Smooth muscle cell (in vitro differentiated cells): ENCODE measurements around the gene ZNF816. TPM values are rescaled to one million over a fixed set of nuclear protein-coding genes. Genes with fewer than 3 reads are reported as not detected.
"Not testable (repeated sequence)": the region's sequence is repeated elsewhere in the genome, so short reads cannot be mapped to it uniquely, and the experiment has no call there.

ENCODE experiments used
- DNase-seq: peaks from one replicate; lab custom pipeline; 2025; ENCODE audit not compliant: unreplicated experiment; lab: John Stamatoyannopoulos, UW
- H2AFZ ChIP-seq: fragments of 200-600 bp; sonication (generic); 2 replicates; pipeline ENCODE4 v1.6.0; 2016; ENCODE audit warnings: antibody characterized with exemption, low read depth, mild to moderate bottlenecking
- H3F3A ChIP-seq: fragments of 200-600 bp; sonication (generic); 2 replicates; pipeline ENCODE4 v1.6.0; 2017; ENCODE audit warnings: antibody characterized with exemption, low read depth
- H3K27ac ChIP-seq: fragments of 200-600 bp; sonication (generic); 2 replicates; pipeline ENCODE4 v1.5.1; 2016; ENCODE audit warnings: low read depth, mild to moderate bottlenecking
- H3K27me3 ChIP-seq: fragments of 200-600 bp; sonication (generic); 2 replicates; pipeline ENCODE4 v1.6.1; 2016; ENCODE audit warnings: low read depth, mild to moderate bottlenecking
- H3K36me3 ChIP-seq: fragments of 200-600 bp; sonication (generic); 2 replicates; pipeline ENCODE4 v1.5.1; 2016; ENCODE audit warnings: low read depth
- H3K4me1 ChIP-seq: fragments of 200-600 bp; sonication (generic); 2 replicates; pipeline ENCODE4 v1.5.1; 2016; ENCODE audit warnings: low read depth
- H3K4me2 ChIP-seq: fragments of 200-600 bp; sonication (generic); 2 replicates; pipeline ENCODE4 v1.6.0; 2016; ENCODE audit warnings: mild to moderate bottlenecking
- H3K4me3 ChIP-seq: fragments of 200-600 bp; sonication (generic); 2 replicates; pipeline ENCODE4 v1.5.1; 2016; ENCODE audit warnings: mild to moderate bottlenecking
- H3K79me2 ChIP-seq: fragments of 200-600 bp; sonication (generic); 2 replicates; pipeline ENCODE4 v1.6.0; 2016; ENCODE audit warnings: low read depth, mild to moderate bottlenecking
- H3K9ac ChIP-seq: fragments of 200-600 bp; sonication (generic); 2 replicates; pipeline ENCODE4 v1.6.0; 2016; ENCODE audit warnings: low read depth
- H3K9me3 ChIP-seq: fragments of 200-600 bp; sonication (generic); replicated peaks from 2 replicates; pipeline ENCODE4 v1.5.1; 2016; ENCODE audit warnings: low read depth
- H4K20me1 ChIP-seq: fragments of 200-600 bp; sonication (generic); 2 replicates; pipeline ENCODE4 v1.6.0; 2016; ENCODE audit warnings: low read depth
- WGBS: methylation state at CpG from one replicate; pipeline ENCODE4 v1.1.7; 2016; ENCODE audit warnings: low lambda C conversion rate; 5-methylcytosine and 5-hydroxymethylcytosine counted together
- polyA plus RNA-seq: library from polyadenylated mRNA; unstranded; fragments of >200 nt; fragmentation: Nextera tagmentation; extraction: Ambion mirVana; gene quantifications from 2 replicates; pipeline ENCODE4 v1.2.1, GENCODE V29; 2016
- total RNA-seq: library from RNA; depleted of rRNA; stranded (reverse); fragments of >200 nt; gene quantifications from 2 replicates; pipeline ENCODE4 v1.2.3, GENCODE V29; 2014
- TF ChIP-seq, protein P1 (sequence below): fragments of 200-600 bp; sonication (generic); IDR thresholded peaks from 2 replicates; pipeline ENCODE4 v1.5.1; 2017; ENCODE audit warnings: borderline replicate concordance, mild to moderate bottlenecking, antibody characterized with exemption; ENCODE audit not compliant: insufficient read depth, poor library complexity, severe bottlenecking

ZNF816 gene
- total and polyA plus RNA-seq, 2 experiments from 2014 or later: 5.6 to 9.2 TPM

DNA sequence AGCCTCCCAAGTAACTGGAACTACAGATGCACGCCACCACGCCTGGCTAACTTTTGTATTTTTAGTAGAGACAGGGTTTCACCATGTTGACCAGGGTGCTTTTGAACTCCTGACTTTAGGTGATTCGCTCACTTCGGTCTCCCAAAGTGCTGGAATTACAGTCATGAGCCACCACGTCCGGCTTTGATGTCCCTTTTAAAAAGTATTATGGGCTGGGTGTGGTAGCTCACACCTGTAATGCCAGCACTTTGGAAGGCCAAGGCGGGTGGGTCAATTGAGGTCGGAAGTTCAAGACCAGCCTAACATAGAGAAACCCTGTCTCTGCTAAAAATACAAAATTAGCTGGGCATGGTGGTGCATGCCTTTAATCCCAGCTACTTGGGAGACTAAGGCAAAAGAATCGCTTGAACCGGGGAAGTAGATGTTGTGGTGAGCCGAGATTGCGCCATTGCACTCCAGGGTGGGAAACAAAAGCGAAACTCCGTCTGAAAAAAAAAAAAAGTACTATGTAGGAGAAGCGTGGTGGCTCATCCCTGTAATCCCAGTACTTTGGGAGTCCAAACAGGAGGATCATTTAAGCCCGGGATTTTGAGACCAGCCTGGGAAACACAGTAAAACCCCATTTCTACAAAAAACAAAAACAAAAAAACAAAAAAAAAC is 28.2 kb upstream of the ZNF816 start:
- no peak for DNase-seq
- peak overlapping the region; percentile 21 for H3K4me3 ChIP-seq
- no peaks in the 10 kb centered on the region for H3K27me3 ChIP-seq
- peak overlapping the region; percentile 47 for H3K9ac ChIP-seq
- peaks cover 10% of the 10 kb centered on the region for H3F3A ChIP-seq
- WGBS: 70% methylated on average over 16 of the region's 16 CpGs
- H3K4me1 ChIP-seq: peaks cover 4% of the 10 kb centered on the region
- H3K36me3 ChIP-seq: peaks cover 22% of the 10 kb centered on the region
- peak overlapping the region; percentile 83 for H3K4me2 ChIP-seq
- TF ChIP-seq, protein P1, sequence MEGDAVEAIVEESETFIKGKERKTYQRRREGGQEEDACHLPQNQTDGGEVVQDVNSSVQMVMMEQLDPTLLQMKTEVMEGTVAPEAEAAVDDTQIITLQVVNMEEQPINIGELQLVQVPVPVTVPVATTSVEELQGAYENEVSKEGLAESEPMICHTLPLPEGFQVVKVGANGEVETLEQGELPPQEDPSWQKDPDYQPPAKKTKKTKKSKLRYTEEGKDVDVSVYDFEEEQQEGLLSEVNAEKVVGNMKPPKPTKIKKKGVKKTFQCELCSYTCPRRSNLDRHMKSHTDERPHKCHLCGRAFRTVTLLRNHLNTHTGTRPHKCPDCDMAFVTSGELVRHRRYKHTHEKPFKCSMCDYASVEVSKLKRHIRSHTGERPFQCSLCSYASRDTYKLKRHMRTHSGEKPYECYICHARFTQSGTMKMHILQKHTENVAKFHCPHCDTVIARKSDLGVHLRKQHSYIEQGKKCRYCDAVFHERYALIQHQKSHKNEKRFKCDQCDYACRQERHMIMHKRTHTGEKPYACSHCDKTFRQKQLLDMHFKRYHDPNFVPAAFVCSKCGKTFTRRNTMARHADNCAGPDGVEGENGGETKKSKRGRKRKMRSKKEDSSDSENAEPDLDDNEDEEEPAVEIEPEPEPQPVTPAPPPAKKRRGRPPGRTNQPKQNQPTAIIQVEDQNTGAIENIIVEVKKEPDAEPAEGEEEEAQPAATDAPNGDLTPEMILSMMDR: no peak
- no peaks in the 10 kb centered on the region for H3K9me3 ChIP-seq
- no peak overlapping the region for H2AFZ ChIP-seq
- peaks cover 19% of the 10 kb centered on the region for H3K79me2 ChIP-seq
- H4K20me1 ChIP-seq: no peaks in the 10 kb centered on the region
- H3K27ac ChIP-seq: peak overlapping the region; percentile 86

DNA sequence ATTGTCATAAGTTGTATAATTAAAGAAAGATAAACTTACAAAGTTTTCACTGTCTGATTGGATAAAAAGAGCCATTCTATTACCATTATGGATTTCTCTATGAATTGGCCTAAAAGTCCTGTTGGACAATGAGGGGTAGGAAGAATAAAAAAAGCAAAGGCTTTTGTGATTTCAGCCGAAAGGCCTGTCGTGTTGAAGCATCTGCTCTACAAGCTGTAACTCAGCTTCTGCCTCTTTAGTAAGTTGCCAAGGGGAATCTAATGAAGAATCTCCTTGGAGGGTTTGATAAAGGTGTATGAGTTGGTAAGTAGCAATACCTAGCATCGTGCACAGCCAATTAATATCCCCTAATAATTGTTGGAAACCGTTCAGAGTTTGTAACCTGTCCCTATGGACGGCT is 25.8 kb upstream of the ZNF816 start:
- Histone ChIP-seq H3F3A (peaks cover 7% of the 10 kb centered on the region), H3K27ac (no peak overlapping the region), H3K9ac (no peak overlapping the region), H4K20me1 (no peaks in the 10 kb centered on the region), H3K4me1 (peaks cover 4% of the 10 kb centered on the region), H3K4me3 (no peak overlapping the region), H3K27me3 (no peaks in the 10 kb centered on the region), H2AFZ (no peak overlapping the region), H3K4me2 (no peak overlapping the region), H3K79me2 (peaks cover 22% of the 10 kb centered on the region), H3K9me3 (no peaks in the 10 kb centered on the region), H3K36me3 (peaks cover 40% of the 10 kb centered on the region)
- WGBS: 95% methylated on average over 5 of the region's 5 CpGs
- DNase-seq: no peak
- TF ChIP-seq, protein P1: no peak

DNA sequence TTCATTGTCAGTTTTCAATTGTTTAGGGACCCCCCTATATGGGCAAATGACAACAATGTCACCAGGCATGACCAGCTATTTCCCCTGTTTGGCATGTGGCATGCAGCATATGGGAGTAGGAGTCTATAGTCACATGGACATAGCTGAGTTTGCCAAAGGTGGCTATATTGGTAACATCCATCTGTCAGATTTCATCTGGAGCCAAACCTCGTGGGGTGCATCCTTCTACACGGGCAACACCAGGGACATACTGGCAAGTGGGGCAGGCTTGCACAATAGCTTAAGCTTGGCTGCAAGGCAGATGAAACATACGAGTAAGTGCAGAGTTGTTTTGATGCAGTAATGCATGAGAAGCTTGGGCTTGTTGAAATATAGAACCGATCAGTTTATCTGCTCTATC is 24.5 kb upstream of the ZNF816 start:
- WGBS: 94% methylated on average over 4 of the region's 4 CpGs
- DNase-seq: no peak
- peaks cover 22% of the 10 kb centered on the region for H3K79me2 ChIP-seq
- no peaks in the 10 kb centered on the region for H3K27me3 ChIP-seq
- TF ChIP-seq, protein P1: no peak
- H3K36me3 ChIP-seq: peaks cover 40% of the 10 kb centered on the region
- no peak overlapping the region for H2AFZ ChIP-seq
- no peaks in the 10 kb centered on the region for H4K20me1 ChIP-seq
- no peak overlapping the region for H3K4me2 ChIP-seq
- H3K4me1 ChIP-seq: peaks cover 2% of the 10 kb centered on the region
- no peak overlapping the region for H3K27ac ChIP-seq
- H3F3A ChIP-seq: peaks cover 7% of the 10 kb centered on the region
- no peaks in the 10 kb centered on the region for H3K9me3 ChIP-seq
- H3K9ac ChIP-seq: no peak overlapping the region
- H3K4me3 ChIP-seq: no peak overlapping the region

DNA sequence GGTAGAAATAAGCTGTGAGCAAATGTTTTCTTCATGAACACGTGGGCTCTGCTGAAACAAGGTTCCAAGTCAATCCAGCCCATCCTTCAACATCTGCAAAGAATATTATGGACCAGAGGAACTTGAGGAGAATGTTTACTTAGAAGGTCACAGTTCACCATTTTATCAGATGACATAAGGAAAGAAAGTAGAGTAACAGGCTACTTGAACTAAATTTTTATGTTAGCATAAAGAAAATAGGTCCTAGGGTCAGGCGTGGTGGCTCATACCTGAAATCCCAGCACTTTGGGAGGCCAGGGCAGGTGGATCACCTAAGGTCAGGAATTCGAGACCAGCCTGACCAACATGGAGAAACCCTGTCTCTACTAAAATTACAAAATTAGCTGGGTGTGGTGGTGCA is 20.5 kb upstream of the ZNF816 start:
- not testable (repeated sequence) for H3K79me2 ChIP-seq, H2AFZ ChIP-seq, H3K9ac ChIP-seq, H3K4me2 ChIP-seq, H3K4me3 ChIP-seq, H3K27me3 ChIP-seq, H3K27ac ChIP-seq, H4K20me1 ChIP-seq, DNase-seq, H3K4me1 ChIP-seq, H3F3A ChIP-seq, H3K9me3 ChIP-seq
- peaks cover 37% of the 10 kb centered on the region for H3K36me3 ChIP-seq
- WGBS: 99% methylated on average over 3 of the region's 3 CpGs
